ENCODE data around the gene CABP2.

DNA sequence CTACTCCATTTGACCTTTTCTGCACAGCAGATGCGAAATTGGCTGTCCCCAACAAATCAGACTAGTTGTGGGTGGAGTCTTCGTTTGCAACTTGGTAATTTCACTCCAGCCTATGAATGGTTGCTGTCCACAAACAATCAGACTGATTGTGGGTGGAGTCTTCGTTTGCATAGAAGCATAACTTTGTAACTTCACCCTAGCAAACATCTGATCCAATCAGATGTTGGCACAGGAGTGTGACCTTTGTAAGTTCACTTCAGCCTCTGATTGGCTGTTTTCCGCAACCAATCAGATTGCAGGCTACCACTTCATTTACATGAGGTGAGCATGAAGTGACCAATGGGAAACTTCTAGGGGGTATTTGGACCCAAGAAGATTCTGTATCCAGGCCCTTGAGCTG is 16.3 kb upstream of the CABP2 start:
- no peak for TF ChIP-seq EP300 (IDR thresholded peaks at IDR 0.05)
- no peak for TF ChIP-seq CTCF (IDR thresholded peaks at IDR 0.05)

Data from tibial nerve (tissue), 4 donors.